K562 (cell line): ENCODE data around the gene CRYBG1. TPM values are rescaled to one million over a fixed set of nuclear protein-coding genes. Genes with fewer than 3 reads are reported as not detected.

Source experiments
- ATAC-seq: fragments of 200-7000 bp; cut with Tn5 transposase; 3 replicates; pipeline ENCODE4 v1.9.1; 2020; ENCODE audit warnings: moderate library complexity
- BruUV-seq: library from RNA; stranded (reverse); fragments of 400-500 nt; replicated peaks from 2 replicates; lab custom pipeline; 2021; lab: Mats Ljungman, UMichigan
- CTCF ChIA-PET: fragments of 300-600 bp; formaldehyde crosslinking; extraction: SDS; loops from one replicate; lab custom pipeline; 2021; ENCODE audit warnings: low intra/inter-chr PET ratio; lab: Yijun Ruan, JAX
- POLR2A ChIA-PET: fragments of 300-600, 350-650 bp; sonication (Branson Sonifier 250); formaldehyde crosslinking; extraction: SDS; loops from one replicate; lab custom pipeline; 2021; ENCODE audit warnings: antibody characterized with exemption, inconsistent platforms; lab: Yijun Ruan, JAX
- DNase-seq, 4 experiments: peaks; one replicate each; pipeline versions ENCODE4 v3.0.0 to v3.0.0-alpha.2; 2011 to 2018; ENCODE audit warnings: low spot score in 3 of 4, mixed read lengths in 3 of 4; ENCODE audit errors: extremely low read depth in 1 of 4
- FAIRE-seq: peaks from 2 replicates; lab custom pipeline; 2011; peaks lifted over from hg19 to GRCh38; lab: Jason Lieb, UNC
- H2AFZ ChIP-seq: 2 replicates; pipeline ENCODE4 v1.6.0; 2011; ENCODE audit warnings: low read depth, low read length, control low read depth, inconsistent platforms
- H3K27ac ChIP-seq: fragments of 200-600 bp; 3 replicates; pipeline ENCODE4 v1.8.0; 2011; ENCODE audit warnings: low read depth, mild to moderate bottlenecking, control low read depth, inconsistent platforms, low read length, moderate library complexity, mixed read lengths; ENCODE audit errors: extremely low read depth
- H3K27me3 ChIP-seq, 2 experiments: fragments of 300-600 bp in 1 of 2; 2 replicates in 1 of 2; 3 replicates in 1 of 2; pipeline versions ENCODE4 v1.6.0 to v1.8.0; 2011; ENCODE audit warnings: inconsistent platforms in 2 of 2, low read length in 2 of 2, mild to moderate bottlenecking in 1 of 2, mixed read lengths in 1 of 2, moderate library complexity in 1 of 2; ENCODE audit not compliant: control insufficient read depth in 2 of 2, insufficient read depth in 2 of 2
- H3K36me3 ChIP-seq: fragments of 300-600 bp; 3 replicates; pipeline ENCODE4 v1.8.0; 2011; ENCODE audit warnings: mild to moderate bottlenecking, low read length, inconsistent platforms; ENCODE audit not compliant: control insufficient read depth, insufficient read depth
- H3K4me1 ChIP-seq, 2 experiments: fragments of 200-600 bp in 1 of 2; replicated peaks in 1 of 2; 2 replicates in 1 of 2; 3 replicates in 1 of 2; pipeline versions ENCODE4 v1.5.1 to v1.8.0; 2011; ENCODE audit warnings: inconsistent platforms in 2 of 2, low read length in 2 of 2, mild to moderate bottlenecking in 1 of 2, mixed read lengths in 1 of 2, moderate library complexity in 1 of 2; ENCODE audit not compliant: control insufficient read depth in 2 of 2, insufficient read depth in 2 of 2
- H3K4me2 ChIP-seq: 2 replicates; pipeline ENCODE4 v1.6.1; 2011; ENCODE audit warnings: low read length, control low read depth, inconsistent platforms, mixed read lengths; ENCODE audit not compliant: insufficient read depth
- H3K4me3 ChIP-seq: fragments of 200-600 bp; sonication (generic), shearing (Covaris generic); 2 replicates; pipeline ENCODE4 v1.5.1; 2016; ENCODE audit warnings: control low read depth, inconsistent platforms
- H3K79me2 ChIP-seq: fragments of 200-600 bp; 3 replicates; pipeline ENCODE4 v1.8.0; 2011; ENCODE audit warnings: low read length, inconsistent platforms; ENCODE audit not compliant: control insufficient read depth, insufficient read depth
- H3K9ac ChIP-seq, 2 experiments: 2 replicates each; pipeline versions ENCODE4 v1.6.0 to v1.6.1; 2011; ENCODE audit warnings: low read depth in 2 of 2, low read length in 2 of 2, control low read depth in 1 of 2, inconsistent platforms in 1 of 2, mild to moderate bottlenecking in 1 of 2, mixed read lengths in 1 of 2; ENCODE audit not compliant: insufficient read depth in 1 of 2
- H3K9me1 ChIP-seq: one replicate; pipeline ENCODE4 v1.6.0; 2011; ENCODE audit warnings: inconsistent platforms, mild to moderate bottlenecking, low read length, moderate library complexity; ENCODE audit not compliant: control insufficient read depth, insufficient read depth
- H3K9me3 ChIP-seq: replicated peaks from 2 replicates; pipeline ENCODE4 v1.5.1; 2011; ENCODE audit warnings: low read depth, low read length, inconsistent platforms; ENCODE audit not compliant: control insufficient read depth, insufficient read depth
- H4K20me1 ChIP-seq: replicated peaks from 2 replicates; pipeline ENCODE4 v1.6.1; 2011; ENCODE audit warnings: low read length, inconsistent platforms, mixed read lengths; ENCODE audit not compliant: control insufficient read depth, insufficient read depth
- CBX8 ChIP-seq: fragments of 200-600 bp; sonication (generic); IDR thresholded peaks from 2 replicates; pipeline ENCODE4 v1.6.1; 2012; ENCODE audit warnings: borderline replicate concordance, mixed run types, low read depth, mild to moderate bottlenecking, moderate library complexity, mixed read lengths, low read length, control low read depth, inconsistent platforms; ENCODE audit not compliant: poor library complexity, severe bottlenecking; ENCODE audit errors: extremely low read depth
- HDAC8 ChIP-seq: fragments of 450-650 bp; IDR thresholded peaks from 2 replicates; pipeline ENCODE4 v1.6.1; 2016; ENCODE audit warnings: mild to moderate bottlenecking, missing genetic modification characterization, moderate library complexity, missing compliant biosample characterization
- LCOR ChIP-seq: sonication (generic); formaldehyde crosslinking; IDR thresholded peaks from 2 replicates; pipeline ENCODE4 v1.8.0; 2022; ENCODE audit warnings: mild to moderate bottlenecking, missing genetic modification reagents
- WGBS: fragments of 100-300 bp; shearing (Covaris generic); methylation state at CpG from one replicate; pipeline ENCODE4 v1.1.6; 2016; ENCODE audit warnings: low coverage, mixed read lengths; ENCODE audit not compliant: insufficient coverage; ENCODE audit errors: missing lambda C conversion rate; 5-methylcytosine and 5-hydroxymethylcytosine counted together
- in situ Hi-C: fragments of 300-500 bp; cut with MboI; formaldehyde crosslinking; loops from 4 replicates; pipeline ENCODE4 v1.15.0; 2018; ENCODE audit warnings: inconsistent platforms, mixed read lengths
- intact Hi-C: fragments of 100-400 bp; cut with micrococcal nuclease; formaldehyde crosslinking; loops from 2 replicates; pipeline ENCODE4 v1.14.2; 2022
- polyA plus RNA-seq, 8 experiments: library from polyadenylated mRNA; depleted of rRNA in 4 of 8; stranded (reverse) in 5 of 8; unstranded in 3 of 8; fragments of >200 nt; fragmentation: Nextera tagmentation in 2 of 8; fragmentation: Illumina TruSeq in 1 of 8; extraction: Ambion mirVana in 2 of 8; extraction: Trizol in 1 of 8; gene quantifications; 2 replicates each; pipeline versions ENCODE4 v1.2.1 to v1.2.3, GENCODE V29; 2011 to 2014; ENCODE audit warnings: inconsistent platforms in 1 of 8, missing spikeins in 1 of 8
- total RNA-seq, 7 experiments: library from RNA; depleted of rRNA in 6 of 7; stranded (reverse); fragments of >200 nt in 6 of 7; fragmentation: Illumina TruSeq in 2 of 7; extraction: Trizol in 2 of 7; gene quantifications; 2 replicates each; pipeline versions ENCODE4 v1.2.1 to v1.2.3, GENCODE V29; 2011 to 2021; ENCODE audit warnings: low replicate concordance in 1 of 7
- TF ChIP-seq, protein P1 (sequence below): fragments of 250-450 bp; sonication (Bioruptor Pico); IDR thresholded peaks from 2 replicates; pipeline ENCODE4 v1.4.0; 2020; ENCODE audit warnings: borderline replicate concordance

Gene CRYBG1
- total and polyA plus RNA-seq, 9 of the 15 experiments (the other 6 are each of a cell fraction or from before 2014, with no cell fraction given): 0.07 to 0.47 (median 0.11) TPM

DNA sequence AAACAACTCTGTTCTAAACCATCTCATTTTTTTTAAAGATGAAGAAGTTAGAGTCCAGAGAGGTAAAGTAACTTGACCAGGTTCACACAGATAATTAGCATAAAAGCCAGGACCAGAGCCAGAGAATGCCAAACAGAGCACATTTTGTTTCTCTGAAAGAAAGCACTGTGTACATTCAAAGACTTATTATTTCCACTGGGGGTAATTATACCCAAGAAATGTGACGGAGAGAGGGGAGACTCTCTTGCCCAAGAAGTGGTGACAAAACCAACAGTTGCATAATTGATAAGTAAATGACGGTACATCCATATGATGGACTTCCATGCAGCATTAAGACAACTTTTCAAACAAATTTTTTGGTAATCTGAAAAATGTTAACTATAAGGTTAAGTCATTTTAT, 157.2 kb downstream of the CRYBG1 start:
- H3K4me1 ChIP-seq: peaks cover 16 to 26% of the 10 kb centered on the region in 2 experiments
- no peak overlapping the region for H3K4me2 ChIP-seq
- BruUV-seq: no TSS peak
- POLR2A ChIA-PET: no interaction called here
- H4K20me1 ChIP-seq: peaks cover 17% of the 10 kb centered on the region
- intact Hi-C loops (no loop called here), in situ Hi-C loops (no loop called here)
- WGBS: 38% methylated on average over 2 of the region's 2 CpGs
- TF ChIP-seq LCOR: no peak
- ATAC-seq (no peak), DNase-seq (no peak), FAIRE-seq (peak; percentile 23)
- H3K27ac ChIP-seq: no peak overlapping the region
- peaks cover 1 to 4% of the 10 kb centered on the region in 2 experiments; a peak in 3 of 5 replicates for H3K27me3 ChIP-seq
- H3K36me3 ChIP-seq: no peaks in the 10 kb centered on the region
- H3K4me3 ChIP-seq: no peak overlapping the region
- no peak overlapping the region for H3K9ac ChIP-seq
- no peaks in the 10 kb centered on the region for H3K9me3 ChIP-seq
- no peak overlapping the region for H2AFZ ChIP-seq
- no peaks in the 10 kb centered on the region for H3K79me2 ChIP-seq
- CTCF ChIA-PET: no interaction called here
- H3K9me1 ChIP-seq: no peaks in the 10 kb centered on the region

DNA sequence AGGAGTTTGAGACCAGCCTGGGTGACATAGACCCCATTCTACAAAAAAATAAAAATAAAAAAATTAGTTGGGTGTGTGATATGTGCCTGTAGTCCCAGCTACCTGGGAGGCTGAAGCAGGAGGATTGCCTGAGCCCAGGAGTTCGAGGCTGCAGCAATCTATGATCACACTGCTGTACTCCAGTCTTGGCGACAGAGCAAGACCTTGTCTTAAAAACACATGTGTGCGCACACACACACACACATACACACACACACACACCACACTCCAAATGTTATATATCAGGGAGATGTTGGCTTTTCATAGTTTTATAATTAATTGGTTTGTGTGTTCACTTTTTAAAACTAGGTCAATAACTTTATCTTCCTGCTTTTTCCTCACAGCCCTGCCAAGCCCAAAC, 158.2 kb downstream of the CRYBG1 start:
- 26% methylated on average over 3 of the region's 3 CpGs for WGBS
- H3K9me1 ChIP-seq: no peaks in the 10 kb centered on the region
- intact Hi-C loops: no loop called here
- H3K79me2 ChIP-seq: no peaks in the 10 kb centered on the region
- no peaks in the 10 kb centered on the region for H3K36me3 ChIP-seq
- H3K27me3 ChIP-seq: peaks cover 0 to 1% of the 10 kb centered on the region in 2 experiments; a peak in 2 of 5 replicates
- in situ Hi-C loops: no loop called here
- peaks cover 13 to 26% of the 10 kb centered on the region in 2 experiments; a peak in 4 of 5 replicates for H3K4me1 ChIP-seq
- FAIRE-seq: no peak
- no peaks in the 10 kb centered on the region for H3K9me3 ChIP-seq
- H3K4me2 ChIP-seq: no peak overlapping the region
- no peak for DNase-seq
- H4K20me1 ChIP-seq: peaks cover 17% of the 10 kb centered on the region
- ChIA-PET POLR2A (no interaction called here), CTCF (no interaction called here)
- no peak overlapping the region for H3K4me3 ChIP-seq
- BruUV-seq: no TSS peak
- no peak overlapping the region for H2AFZ ChIP-seq
- TF ChIP-seq CBX8 (peak; percentile 43), HDAC8 (tag) (no peak)
- TF ChIP-seq, protein P1, sequence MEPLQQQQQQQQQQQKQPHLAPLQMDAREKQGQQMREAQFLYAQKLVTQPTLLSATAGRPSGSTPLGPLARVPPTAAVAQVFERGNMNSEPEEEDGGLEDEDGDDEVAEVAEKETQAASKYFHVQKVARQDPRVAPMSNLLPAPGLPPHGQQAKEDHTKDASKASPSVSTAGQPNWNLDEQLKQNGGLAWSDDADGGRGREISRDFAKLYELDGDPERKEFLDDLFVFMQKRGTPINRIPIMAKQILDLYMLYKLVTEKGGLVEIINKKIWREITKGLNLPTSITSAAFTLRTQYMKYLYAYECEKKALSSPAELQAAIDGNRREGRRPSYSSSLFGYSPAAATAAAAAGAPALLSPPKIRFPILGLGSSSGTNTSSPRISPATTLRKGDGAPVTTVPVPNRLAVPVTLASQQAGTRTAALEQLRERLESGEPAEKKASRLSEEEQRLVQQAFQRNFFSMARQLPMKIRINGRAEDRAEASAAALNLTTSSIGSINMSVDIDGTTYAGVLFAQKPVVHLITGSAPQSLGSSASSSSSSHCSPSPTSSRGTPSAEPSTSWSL (CRISPR knock-in tag): no peak
- no peak overlapping the region for H3K27ac ChIP-seq
- H3K9ac ChIP-seq: no peak overlapping the region
- no peak for ATAC-seq
